ENCODE measurements around the gene CX3CR1. TPM values are rescaled to one million over a fixed set of nuclear protein-coding genes. Genes with fewer than 3 reads are reported as not detected.

CX3CR1 gene
- total RNA-seq, 1 donor from 2014 or later: not detected

- DNase-seq (ENCODE audit: low spot score, unreplicated experiment): no peak
- H3K27me3 Mint-ChIP-seq: peaks cover 54% of the 10 kb centered on the region
- no peak overlapping the region for H3K27ac Mint-ChIP-seq
- no peak for TF ChIP-seq CTCF (IDR thresholded peaks at IDR 0.05; ENCODE audit: unreplicated experiment)
- no peaks in the 10 kb centered on the region for H3K9me3 Mint-ChIP-seq (ENCODE audit: low read depth)
- no peak overlapping the region for H3K4me3 Mint-ChIP-seq (ENCODE audit: low read depth)
- no peaks in the 10 kb centered on the region for H3K4me1 Mint-ChIP-seq (ENCODE audit: low read depth)
- no peaks in the 10 kb centered on the region for H3K36me3 Mint-ChIP-seq (ENCODE audit: insufficient read depth)
These were observed 18.1 kb downstream of the CX3CR1 start for GRCh38 chr3:39261726-39262125.

GRCh38 chr3:39260957-39261356 lies 18.9 kb downstream of the CX3CR1 start:
- DNase-seq (ENCODE audit: low spot score, unreplicated experiment): no peak
- H3K27me3 Mint-ChIP-seq: peaks cover 54% of the 10 kb centered on the region
- H3K36me3 Mint-ChIP-seq (ENCODE audit: insufficient read depth): no peaks in the 10 kb centered on the region
- H3K4me3 Mint-ChIP-seq (ENCODE audit: low read depth): no peak overlapping the region
- H3K27ac Mint-ChIP-seq: no peak overlapping the region
- no peaks in the 10 kb centered on the region for H3K4me1 Mint-ChIP-seq (ENCODE audit: low read depth)
- H3K9me3 Mint-ChIP-seq (ENCODE audit: low read depth): no peaks in the 10 kb centered on the region
- TF ChIP-seq CTCF (IDR thresholded peaks at IDR 0.05; ENCODE audit: unreplicated experiment): peak; percentile 35

- no peaks in the 10 kb centered on the region for H3K4me1 Mint-ChIP-seq (ENCODE audit: low read depth)
- H3K4me3 Mint-ChIP-seq (ENCODE audit: low read depth): no peak overlapping the region
- H3K36me3 Mint-ChIP-seq (ENCODE audit: insufficient read depth): no peaks in the 10 kb centered on the region
- H3K9me3 Mint-ChIP-seq (ENCODE audit: low read depth): no peaks in the 10 kb centered on the region
- H3K27me3 Mint-ChIP-seq: peaks cover 53% of the 10 kb centered on the region
- no peak for TF ChIP-seq CTCF (IDR thresholded peaks at IDR 0.05; ENCODE audit: unreplicated experiment)
- H3K27ac Mint-ChIP-seq: no peak overlapping the region
- no peak for DNase-seq (ENCODE audit: low spot score, unreplicated experiment)
These were observed 19.5 kb downstream of the CX3CR1 start for GRCh38 chr3:39260318-39260717.

- Mint-ChIP-seq H3K9me3 (ENCODE audit: low read depth) (no peaks in the 10 kb centered on the region), H3K36me3 (ENCODE audit: insufficient read depth) (no peaks in the 10 kb centered on the region), H3K4me3 (ENCODE audit: low read depth) (no peak overlapping the region), H3K27ac (no peak overlapping the region), H3K27me3 (peaks cover 48% of the 10 kb centered on the region), H3K4me1 (ENCODE audit: low read depth) (no peaks in the 10 kb centered on the region)
- no peak for DNase-seq (ENCODE audit: low spot score, unreplicated experiment)
- no peak for TF ChIP-seq CTCF (IDR thresholded peaks at IDR 0.05; ENCODE audit: unreplicated experiment)
These were observed 24.1 kb downstream of the CX3CR1 start for GRCh38 chr3:39255503-39256325.

GRCh38 chr3:39254806-39255449 lies 24.9 kb downstream of the CX3CR1 start:
- Mint-ChIP-seq H3K27ac (no peak overlapping the region), H3K9me3 (ENCODE audit: low read depth) (no peaks in the 10 kb centered on the region), H3K4me1 (ENCODE audit: low read depth) (peaks cover 2% of the 10 kb centered on the region), H3K4me3 (ENCODE audit: low read depth) (no peak overlapping the region), H3K27me3 (peaks cover 46% of the 10 kb centered on the region), H3K36me3 (ENCODE audit: insufficient read depth) (no peaks in the 10 kb centered on the region)
- no peak for DNase-seq (ENCODE audit: low spot score, unreplicated experiment)
- no peak for TF ChIP-seq CTCF (IDR thresholded peaks at IDR 0.05; ENCODE audit: unreplicated experiment)
